ENCODE data around the gene TMC8.

Gene TMC8

DNA sequence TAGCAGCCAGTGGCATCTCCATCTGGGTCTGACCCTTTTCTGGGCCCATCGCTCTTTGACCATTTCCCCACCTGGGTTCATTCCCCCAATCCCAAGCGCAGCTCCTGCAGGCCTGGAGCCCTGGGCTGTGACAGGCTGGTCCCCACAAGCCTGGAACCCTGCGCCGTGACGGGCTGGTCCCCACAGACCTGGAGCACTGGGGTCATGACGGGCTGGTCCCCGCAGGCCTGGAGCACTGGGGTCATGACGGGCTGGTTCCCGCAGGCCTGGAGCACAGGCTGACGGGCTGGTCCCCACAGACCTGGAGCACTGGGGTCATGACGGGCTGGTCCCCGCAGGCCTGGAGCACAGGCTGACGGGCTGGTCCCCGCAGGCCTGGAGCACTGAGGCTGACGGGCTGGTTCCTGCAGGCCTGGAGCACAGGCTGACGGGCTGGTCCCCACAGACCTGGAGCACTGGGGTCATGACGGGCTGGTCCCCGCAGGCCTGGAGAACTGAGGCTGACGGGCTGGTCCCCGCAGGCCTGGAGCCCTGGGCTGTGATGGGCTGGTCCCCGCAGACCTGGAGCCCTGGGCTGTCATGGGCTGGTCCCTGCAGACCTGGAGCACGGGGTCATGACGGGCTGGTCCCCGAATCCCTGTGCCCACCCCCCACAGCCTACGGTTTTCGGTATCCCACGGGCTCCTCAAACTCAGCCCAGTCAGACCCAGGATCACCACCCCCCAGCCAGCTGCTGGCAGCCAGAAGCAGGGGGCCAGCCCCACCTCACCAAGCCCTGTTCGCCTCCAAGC lies 18.6 kb upstream of the TMC8 start:
- TF ChIP-seq CTCF (IDR thresholded peaks at IDR 0.05): no peak

- TF ChIP-seq CTCF (IDR thresholded peaks at IDR 0.05): peak; percentile 98
Observed at GRCh38 chr17:78112518-78113471, 17.8 kb upstream of the TMC8 start.

DNA sequence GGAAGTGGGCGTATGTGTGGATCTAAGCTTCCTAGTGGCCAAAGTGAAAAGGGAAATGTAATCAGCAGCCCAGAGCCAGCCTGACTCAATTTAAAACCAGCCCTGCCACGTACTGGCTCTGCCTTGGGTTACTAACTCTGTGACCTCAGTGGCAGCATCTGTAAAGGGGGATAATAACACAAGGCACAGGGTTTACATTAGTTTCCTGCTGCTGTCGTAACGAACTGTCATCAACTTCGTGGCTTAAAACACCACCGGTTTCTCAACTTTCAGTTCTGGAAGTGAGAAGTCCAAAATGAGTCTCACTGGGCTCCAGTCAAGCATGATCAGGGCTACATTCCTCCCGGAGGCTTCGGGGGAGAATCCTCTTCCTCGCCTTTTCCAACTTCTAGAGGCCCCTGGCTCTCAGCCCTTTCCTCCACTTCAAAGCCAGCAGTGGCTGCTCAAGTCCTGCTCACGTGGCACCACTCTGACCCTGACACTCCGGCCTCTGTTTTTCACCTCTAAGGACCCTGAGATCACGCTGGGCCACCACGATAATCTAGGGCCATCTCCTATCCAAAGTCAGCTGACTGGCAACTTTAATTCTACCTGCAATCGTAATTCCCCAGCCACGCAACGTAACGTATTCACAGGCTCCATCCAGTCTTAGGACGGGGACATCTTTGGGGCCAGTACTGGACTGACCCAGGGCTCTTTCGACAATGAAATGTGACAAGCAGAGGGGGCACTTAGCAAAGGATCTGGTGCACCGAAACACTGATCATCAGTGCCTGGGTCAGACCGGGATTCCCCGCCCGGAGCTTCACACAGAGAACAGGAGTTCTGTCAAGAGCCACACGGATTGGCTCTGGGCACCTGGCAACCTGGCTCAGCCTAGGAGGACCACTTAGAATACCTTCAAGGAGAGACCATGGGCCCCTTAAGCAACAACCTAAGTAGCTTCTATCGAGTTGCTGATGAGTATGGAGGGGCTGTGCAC lies 16.5 kb upstream of the TMC8 start:
- TF ChIP-seq CTCF (IDR thresholded peaks at IDR 0.05): no peak

DNA sequence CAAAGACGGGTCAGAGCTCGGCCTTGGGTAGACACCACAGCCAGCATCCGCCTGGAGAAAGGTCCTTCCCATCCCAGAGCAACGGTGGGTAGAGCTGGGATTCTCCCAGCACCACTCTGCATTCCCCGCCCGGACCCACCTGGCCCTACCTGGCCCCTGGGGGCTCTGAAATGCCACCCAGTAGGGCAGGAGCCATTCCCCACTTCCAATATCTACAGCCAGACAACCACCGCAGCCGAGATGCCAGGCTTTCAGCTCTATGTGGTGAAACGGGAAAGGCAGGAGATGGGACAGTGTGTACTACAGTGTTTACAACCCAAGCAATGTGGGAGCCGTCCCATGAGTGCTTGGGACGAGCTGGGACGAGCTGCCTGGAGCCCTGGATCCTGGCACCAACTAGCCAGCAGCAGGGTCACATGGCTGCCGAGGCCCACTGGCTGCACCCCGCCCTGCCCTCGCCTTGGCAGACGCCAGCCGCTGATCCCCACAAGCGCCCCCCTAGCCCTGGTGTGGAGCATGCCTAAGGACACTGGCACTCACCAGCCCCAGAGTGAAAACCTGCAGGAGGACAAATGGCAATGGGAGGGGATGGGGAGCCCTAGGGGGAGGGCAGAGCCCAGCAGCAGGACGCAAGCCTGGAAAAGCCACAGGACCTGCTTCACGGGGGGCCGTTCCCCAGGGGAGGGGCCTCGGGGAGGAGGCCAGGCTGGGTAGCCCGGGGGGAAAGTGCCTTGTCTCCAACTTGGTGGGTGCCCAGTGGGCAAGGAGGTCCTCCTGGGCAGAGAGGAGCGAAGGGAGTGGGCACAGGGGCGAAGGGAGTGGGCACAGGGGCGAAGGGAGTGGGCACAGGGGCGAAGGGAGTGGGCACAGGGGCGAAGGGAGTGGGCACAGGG lies 15.5 kb upstream of the TMC8 start:
- TF ChIP-seq CTCF (IDR thresholded peaks at IDR 0.05): no peak

- TF ChIP-seq CTCF (IDR thresholded peaks at IDR 0.05): no peak
Observed at GRCh38 chr17:78116411-78116810, 14.2 kb upstream of the TMC8 start.

GRCh38 chr17:78117027-78117981 lies 13.3 kb upstream of the TMC8 start:
- peak; percentile 41 for TF ChIP-seq CTCF (IDR thresholded peaks at IDR 0.05)
